IPS DF 4.7 (cell line): Measurements from ENCODE around the gene RAB3D.
"Not testable (repeated sequence)": the region's sequence is repeated elsewhere in the genome, so short reads cannot be mapped to it uniquely, and the experiment has no call there.

ENCODE experiments used
- DNase-seq: peaks from one replicate; pipeline ENCODE4 v3.0.0-alpha.2; 2013; ENCODE audit warnings: low spot score; ENCODE audit errors: extremely low read depth

Gene RAB3D

GRCh38 chr19:11338569-11339253, 746 bp downstream of the RAB3D start:
- DNase-seq: no peak

GRCh38 chr19:11338121-11338520, 1.3 kb downstream of the RAB3D start:
- DNase-seq: no peak

DNA sequence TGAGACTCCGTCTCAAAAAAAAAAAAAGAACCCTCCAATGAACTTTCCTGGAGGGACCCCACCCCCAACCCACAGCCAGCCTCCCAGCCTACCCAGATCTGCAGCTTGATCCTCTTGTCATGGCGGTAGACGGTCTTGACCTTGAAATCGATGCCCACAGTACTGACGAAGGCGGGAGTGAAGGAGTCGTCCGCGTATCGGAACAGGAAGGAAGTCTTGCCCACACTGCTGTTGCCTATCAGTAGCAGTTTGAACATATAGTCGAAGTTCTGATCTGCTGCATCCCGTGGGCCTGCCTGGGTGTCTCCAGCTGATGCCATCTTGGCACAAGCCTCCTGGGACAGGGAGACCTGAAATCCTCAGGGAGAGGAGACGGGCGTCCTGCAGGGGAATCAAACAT, 2.4 kb downstream of the RAB3D start:
- DNase-seq: no peak

DNA sequence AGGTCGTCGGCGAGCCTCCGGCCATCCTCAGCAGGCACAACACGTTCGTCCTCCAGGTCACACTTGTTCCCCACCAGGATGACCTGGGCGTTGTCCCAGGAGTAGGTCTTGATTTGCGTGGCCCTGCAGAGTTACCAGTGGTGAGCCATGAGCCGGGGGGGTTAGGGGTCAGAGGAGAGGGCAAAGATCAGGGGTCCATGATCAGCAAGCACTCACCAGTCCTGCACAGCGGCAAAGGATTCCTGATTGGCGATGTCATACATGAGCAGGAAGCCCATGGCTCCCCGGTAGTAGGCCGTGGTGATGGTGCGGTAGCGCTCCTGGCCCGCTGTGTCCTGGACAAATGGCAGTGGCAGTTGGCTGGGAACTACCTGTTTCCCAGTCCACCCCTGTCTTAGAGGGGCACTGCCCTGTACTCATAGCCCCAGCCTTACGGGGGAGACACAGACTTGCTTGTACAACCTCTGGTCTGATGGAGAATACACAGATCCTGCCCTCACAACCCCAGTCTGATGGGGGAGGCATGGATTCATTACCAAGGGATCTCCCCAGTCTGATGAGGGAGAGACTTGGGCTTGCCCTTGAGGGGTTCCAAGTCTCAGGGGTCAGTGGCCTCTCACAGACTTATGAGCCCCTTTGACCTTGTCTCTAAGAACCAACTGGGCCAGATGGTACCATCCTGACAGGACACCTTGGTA, 3.9 kb downstream of the RAB3D start:
- DNase-seq: no peak

DNA sequence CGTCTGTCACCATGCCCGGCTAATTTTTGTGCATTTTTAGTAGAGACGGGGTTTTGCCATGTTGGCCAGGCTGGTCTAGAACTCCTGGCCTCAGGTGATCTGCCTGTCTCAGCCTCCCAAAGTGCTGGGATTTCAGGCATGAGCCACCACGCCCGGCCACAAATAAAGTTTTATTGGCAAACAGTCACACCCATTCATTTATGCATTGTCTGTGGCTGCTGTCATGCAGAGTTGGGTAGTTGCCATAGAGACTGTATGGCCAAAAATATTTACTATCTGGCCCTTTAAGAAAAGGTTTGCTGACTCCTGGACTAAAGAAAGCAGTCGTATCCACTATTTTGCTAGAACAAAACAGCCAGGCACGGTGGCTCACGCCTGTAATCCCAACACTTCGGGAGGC, 5.6 kb downstream of the RAB3D start:
- not testable (repeated sequence) for DNase-seq

GRCh38 chr19:11332822-11333221, 6.6 kb downstream of the RAB3D start:
- DNase-seq: no peak

GRCh38 chr19:11331502-11331901, 8.0 kb downstream of the RAB3D start:
- DNase-seq: no peak

DNA sequence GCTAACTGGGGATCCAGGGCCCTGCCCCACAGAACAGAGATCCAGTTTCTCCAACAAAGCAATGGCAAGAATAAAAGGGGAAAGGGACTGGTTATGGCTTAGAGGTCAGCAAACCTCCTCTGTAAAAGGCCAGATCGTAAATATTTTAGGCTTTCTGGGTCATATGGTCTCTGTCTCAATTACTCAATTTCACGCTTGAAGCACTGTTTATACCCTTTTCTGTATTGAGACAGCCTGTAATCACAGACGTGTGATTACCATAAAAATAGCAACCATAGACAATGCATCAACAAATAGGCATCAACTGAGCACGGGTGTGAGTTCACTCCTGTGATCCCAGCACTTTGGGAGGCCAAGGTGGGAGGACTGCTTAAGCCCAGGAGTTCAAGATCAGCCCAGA, 9.3 kb downstream of the RAB3D start:
- no peak for DNase-seq

GRCh38 chr19:11325544-11325943, 13.9 kb downstream of the RAB3D start:
- DNase-seq: no peak

- no peak for DNase-seq
Observed at GRCh38 chr19:11324748-11325389, 14.6 kb downstream of the RAB3D start.

DNA sequence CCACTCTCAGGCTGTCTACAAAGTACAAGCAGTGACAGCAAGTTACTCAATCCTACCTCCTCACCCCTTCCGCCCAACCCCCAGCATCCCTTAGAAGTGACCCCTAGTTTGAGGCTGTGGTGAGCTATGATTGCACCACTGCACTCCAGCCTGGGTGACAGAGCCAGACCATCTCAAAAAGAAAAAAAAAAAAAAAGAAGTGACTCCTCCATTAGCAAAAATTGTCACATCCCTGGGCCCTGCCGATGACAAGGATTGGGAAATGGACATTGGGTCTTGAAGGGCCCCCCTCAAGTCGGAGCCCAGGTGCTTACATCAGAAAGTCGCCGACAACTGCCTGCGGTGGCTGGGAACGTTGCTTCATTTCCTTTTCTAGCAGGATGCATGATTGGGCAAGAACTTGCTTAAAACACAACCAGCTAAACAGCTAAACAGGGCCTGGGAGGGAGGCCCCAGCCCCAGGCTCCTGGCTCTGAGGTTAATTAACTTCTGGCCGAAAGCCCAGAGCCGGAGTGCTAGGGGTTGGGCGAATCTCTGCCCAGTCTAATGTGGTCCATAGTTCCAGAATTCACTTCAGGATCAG, 15.3 kb downstream of the RAB3D start:
- no peak for DNase-seq

DNA sequence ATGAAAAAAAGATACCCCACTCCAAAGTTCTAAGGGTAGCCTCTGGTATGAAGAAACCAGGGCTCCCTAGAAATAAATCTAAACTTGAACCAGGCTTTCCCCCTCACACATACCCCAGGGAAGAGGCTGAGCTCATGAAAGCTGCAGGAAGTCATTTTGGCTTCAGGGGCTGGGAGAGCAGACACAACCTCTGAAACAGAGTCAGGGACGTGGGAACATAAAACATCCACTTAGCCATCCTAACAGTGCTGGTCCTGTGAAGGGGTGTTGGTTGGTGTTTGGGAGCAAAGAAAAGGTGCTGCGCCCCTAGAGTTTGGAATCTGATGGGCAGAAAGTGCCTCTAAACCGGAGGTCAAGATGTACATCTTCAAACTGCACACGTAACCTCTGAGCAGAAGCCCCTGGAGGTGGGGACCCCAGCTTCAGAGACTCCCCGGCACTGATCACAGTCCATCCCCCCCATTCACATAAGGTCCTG, 15.8 kb downstream of the RAB3D start:
- no peak for DNase-seq

GRCh38 chr19:11322269-11323024, 17.0 kb downstream of the RAB3D start:
- DNase-seq: no peak

DNA sequence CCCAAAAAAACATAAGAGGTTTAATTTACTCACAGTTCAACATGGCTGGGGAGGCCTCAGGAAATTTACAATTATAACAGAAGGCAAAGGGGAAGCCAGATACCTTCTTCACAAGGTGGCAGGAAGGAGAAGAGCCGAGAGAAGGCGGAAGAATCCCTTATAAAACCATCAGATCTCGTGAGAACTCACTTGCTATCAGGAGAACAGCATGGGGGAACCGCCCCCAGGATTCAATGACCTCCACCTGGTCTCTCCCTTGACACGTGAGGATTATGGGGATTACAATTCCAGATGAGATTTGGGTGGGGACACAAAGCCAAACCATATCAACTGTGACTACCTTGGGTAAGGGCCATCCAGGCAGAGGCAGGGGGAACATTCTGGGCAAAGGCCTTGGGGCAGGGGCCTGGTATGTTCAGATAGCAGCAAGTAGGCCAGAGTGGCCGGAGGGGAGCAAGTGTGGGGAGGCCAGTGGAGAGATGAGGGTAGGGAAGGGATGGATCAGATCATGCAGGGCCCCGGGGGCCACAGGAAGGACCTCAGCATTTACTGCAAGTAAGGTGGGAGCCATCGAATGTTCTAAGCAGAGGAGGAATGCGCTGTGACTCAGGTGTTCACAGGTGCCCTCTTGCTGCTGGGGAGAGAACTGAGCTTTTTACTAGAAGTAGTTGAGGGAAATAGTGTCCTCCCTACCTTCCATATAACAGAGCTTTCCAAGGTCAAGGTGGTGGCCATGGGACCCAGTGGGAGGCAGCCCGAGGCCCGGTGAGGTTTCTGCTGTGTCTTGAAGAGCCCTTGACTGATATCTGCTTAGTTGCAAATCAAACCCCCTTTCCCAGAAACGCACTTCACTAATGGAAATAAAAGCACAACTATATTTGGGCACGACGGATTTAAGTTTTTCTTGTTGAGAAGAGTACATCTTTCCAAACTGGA, 18.0 kb downstream of the RAB3D start:
- DNase-seq: no peak

DNA sequence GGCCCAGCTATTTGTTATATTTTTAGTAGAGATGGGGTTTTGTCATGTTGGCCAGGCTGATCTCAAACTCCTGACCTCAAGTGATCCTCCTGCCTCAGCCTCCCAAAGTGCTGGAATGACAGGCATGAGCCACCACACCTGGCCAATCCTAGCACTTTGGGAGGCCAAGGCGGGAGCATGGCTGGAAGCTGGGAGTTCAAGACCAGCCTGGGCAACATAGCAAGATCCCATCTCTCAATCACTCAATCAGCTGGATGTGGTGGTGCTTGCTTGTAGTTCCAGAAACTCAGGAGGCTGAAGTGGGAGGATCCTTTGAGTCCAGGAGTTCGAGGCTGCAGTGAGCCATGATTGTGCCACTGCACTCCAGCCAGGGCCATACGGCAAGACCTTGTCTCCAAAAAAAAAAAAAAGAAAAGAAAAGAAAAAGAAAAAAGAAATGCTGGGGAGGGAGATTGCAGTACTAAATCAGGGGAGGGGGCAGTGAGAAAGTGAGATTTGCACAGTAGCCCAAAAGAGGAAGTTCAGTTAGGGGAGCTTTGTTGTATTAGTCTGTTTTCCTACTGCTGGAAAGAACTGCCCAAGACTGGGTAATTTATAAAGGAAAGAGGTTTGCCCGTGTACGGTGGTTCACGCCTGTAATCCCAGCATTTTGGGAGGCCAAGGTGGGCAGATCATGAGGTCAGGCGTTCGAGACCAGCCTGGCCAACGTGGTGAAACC, 19.0 kb downstream of the RAB3D start:
- DNase-seq: not testable (repeated sequence)

DNA sequence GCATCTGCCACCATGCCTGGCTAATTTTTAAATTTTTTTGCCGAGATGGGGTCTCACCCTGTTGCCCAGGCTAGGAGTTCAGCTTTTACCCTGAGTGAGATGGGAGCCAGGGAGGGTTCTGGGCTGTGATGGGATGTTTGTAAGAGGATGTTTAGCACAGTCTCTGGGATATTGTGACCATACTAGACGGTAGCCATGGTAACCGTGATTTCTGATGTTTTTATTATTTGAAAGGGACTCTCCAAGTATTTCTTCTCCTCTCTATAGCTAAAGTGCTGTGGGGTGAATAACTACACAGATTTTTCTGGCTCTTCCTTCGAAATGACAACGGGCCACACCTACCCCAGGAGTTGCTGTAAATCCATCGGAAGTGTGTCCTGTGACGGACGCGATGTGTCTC, 33.1 kb downstream of the RAB3D start:
- no peak for DNase-seq

- no peak for DNase-seq
Observed at GRCh38 chr19:11304936-11305335, 34.5 kb downstream of the RAB3D start.

DNA sequence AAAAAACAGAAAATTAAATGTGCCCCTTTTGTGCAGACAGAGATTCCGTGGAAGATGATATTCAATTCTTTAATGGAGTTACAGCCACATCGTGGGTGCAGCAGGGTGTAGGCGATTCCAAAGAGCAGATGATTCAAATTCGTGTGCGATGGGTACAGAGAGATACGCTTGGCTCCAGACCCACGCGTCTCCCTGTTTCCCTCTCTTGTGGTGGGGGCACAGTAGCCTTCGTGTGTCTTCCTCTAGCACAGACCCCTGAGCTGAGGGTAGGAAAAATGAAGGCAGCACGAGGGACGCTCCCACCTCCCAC, 38.7 kb downstream of the RAB3D start:
- DNase-seq: no peak

DNA sequence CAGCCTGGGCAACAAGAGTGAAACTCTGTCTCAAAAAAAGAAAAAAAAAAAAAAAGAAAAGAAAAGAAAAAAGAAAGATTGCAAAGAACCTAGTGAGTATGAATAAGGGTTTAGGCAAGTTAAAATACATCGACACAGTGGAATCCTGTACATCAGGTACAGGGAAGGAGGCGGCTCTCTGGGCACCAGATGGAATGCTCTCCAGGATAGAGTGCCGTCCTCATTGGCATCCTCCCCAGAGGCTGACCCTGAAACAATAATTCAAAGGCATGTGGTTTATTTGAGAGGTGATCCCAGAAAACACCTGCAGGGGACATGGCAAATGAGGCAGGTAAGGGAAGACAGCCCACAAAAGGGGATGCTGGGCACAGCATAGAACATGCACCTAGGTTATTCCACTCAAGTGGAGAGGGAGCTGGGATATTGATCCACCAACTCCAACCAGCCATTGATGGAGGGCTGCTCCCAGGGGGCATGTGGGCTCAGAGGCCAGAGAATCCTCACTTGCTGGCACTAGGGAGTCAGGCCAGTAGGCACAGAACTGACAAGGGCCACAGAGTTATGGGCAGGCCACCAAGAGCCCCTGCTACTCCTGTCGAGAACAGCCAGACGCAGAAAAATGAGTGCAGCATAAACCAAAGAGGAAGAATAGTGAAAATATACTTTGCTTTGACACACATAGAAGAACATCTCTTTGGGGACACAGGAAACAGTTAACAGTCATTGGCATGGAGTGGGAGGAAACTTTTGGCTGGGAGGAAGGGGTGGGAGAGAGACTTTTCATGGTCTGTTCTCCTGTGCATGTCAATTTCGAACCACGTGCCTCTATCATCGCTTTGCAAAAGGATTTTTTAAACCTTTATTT, 39.3 kb downstream of the RAB3D start:
- DNase-seq: no peak
